CD14-positive monocyte (primary cell): ENCODE measurements around the gene PLXND1. TPM values are rescaled to one million over a fixed set of nuclear protein-coding genes. Genes with fewer than 3 reads are reported as not detected.

Source experiments
- DNase-seq, 3 donors: peaks; one replicate each; pipeline ENCODE4 v3.0.0-alpha.2; 2011 to 2022
- H2AFZ ChIP-seq: 2 replicates; pipeline ENCODE4 v1.6.0; 2012; ENCODE audit warnings: mild to moderate bottlenecking, low read depth, low read length, inconsistent platforms; ENCODE audit not compliant: insufficient read depth, poor library complexity, severe bottlenecking
- H3K27ac ChIP-seq, 2 donors: 1 replicate in 1 of 2; 2 replicates in 1 of 2; pipeline ENCODE4 v1.5.1; 2012 to 2013; ENCODE audit warnings: low read length in 2 of 2, control low read depth in 1 of 2, inconsistent platforms in 1 of 2, low read depth in 1 of 2, mild to moderate bottlenecking in 1 of 2
- H3K27me3 ChIP-seq, 2 donors: one replicate each; pipeline versions ENCODE4 v1.6.0 to v1.6.1; 2011 to 2013; ENCODE audit warnings: low read length in 2 of 2; ENCODE audit not compliant: control insufficient read depth in 2 of 2, insufficient read depth in 2 of 2
- H3K36me3 ChIP-seq, 2 donors: replicated peaks in 1 of 2; 1 replicate in 1 of 2; 2 replicates in 1 of 2; pipeline versions ENCODE4 v1.5.1 to v1.6.1; 2012 to 2013; ENCODE audit warnings: low read length in 2 of 2, control low read depth in 1 of 2, inconsistent platforms in 1 of 2, mild to moderate bottlenecking in 1 of 2; ENCODE audit not compliant: insufficient read depth in 2 of 2, control insufficient read depth in 1 of 2
- H3K4me1 ChIP-seq, 2 donors: 1 replicate in 1 of 2; 2 replicates in 1 of 2; pipeline versions ENCODE4 v1.5.1 to v1.6.1; 2012 to 2013; ENCODE audit warnings: low read length in 2 of 2, control low read depth in 1 of 2, inconsistent platforms in 1 of 2, mild to moderate bottlenecking in 1 of 2, moderate library complexity in 1 of 2; ENCODE audit not compliant: insufficient read depth in 2 of 2, control insufficient read depth in 1 of 2
- H3K4me2 ChIP-seq: replicated peaks from 2 replicates; pipeline ENCODE3; 2012; ENCODE audit warnings: low read length, moderate library complexity, mild to moderate bottlenecking; ENCODE audit not compliant: poor library complexity, severe bottlenecking; ENCODE audit errors: extremely low read depth
- H3K4me3 ChIP-seq, 3 experiments: fragments of 200-600 bp in 1 of 3; sonication (generic) in 1 of 3; replicated peaks in 1 of 3; 1 replicate in 2 of 3; 2 replicates in 1 of 3; pipeline ENCODE4 v1.5.1; 2011 to 2013; ENCODE audit warnings: low read length in 3 of 3, mild to moderate bottlenecking in 3 of 3, control low read depth in 2 of 3, low read depth in 2 of 3, inconsistent platforms in 1 of 3, moderate library complexity in 1 of 3
- H3K79me2 ChIP-seq: 2 replicates; pipeline ENCODE4 v1.6.0; 2012; ENCODE audit warnings: mild to moderate bottlenecking, control low read depth, inconsistent platforms, low read length, moderate library complexity; ENCODE audit not compliant: insufficient read depth
- H3K9ac ChIP-seq: 2 replicates; pipeline ENCODE4 v1.6.0; 2017; ENCODE audit warnings: low read length, mild to moderate bottlenecking; ENCODE audit not compliant: insufficient read depth, poor library complexity, severe bottlenecking
- H3K9me3 ChIP-seq, 2 donors: replicated peaks in 1 of 2; 1 replicate in 1 of 2; 2 replicates in 1 of 2; pipeline versions ENCODE4 v1.5.1 to v1.6.1; 2012 to 2013; ENCODE audit warnings: low read length in 2 of 2, control low read depth in 1 of 2; ENCODE audit not compliant: control insufficient read depth in 1 of 2, insufficient read depth in 1 of 2
- H4K20me1 ChIP-seq: 2 replicates; pipeline ENCODE4 v1.6.0; 2012; ENCODE audit warnings: mild to moderate bottlenecking, low read length, control low read depth, moderate library complexity; ENCODE audit not compliant: insufficient read depth
- H3K27ac Mint-ChIP-seq, 7 donors: one replicate each; pipeline ENCODE4 v1.8.0; 2020; ENCODE audit warnings: mild to moderate bottlenecking in 7 of 7, mixed read lengths in 7 of 7, moderate library complexity in 6 of 7, inconsistent platforms in 2 of 7
- H3K27me3 Mint-ChIP-seq, 3 donors: one replicate each; pipeline ENCODE4 v1.8.0; 2021 to 2022; ENCODE audit warnings: low read depth in 3 of 3, mild to moderate bottlenecking in 3 of 3, mixed read lengths in 3 of 3, moderate library complexity in 3 of 3, inconsistent platforms in 1 of 3
- H3K36me3 Mint-ChIP-seq, 2 donors: one replicate each; pipeline ENCODE4 v1.8.0; 2020; ENCODE audit warnings: mixed read lengths in 2 of 2, inconsistent platforms in 1 of 2, mild to moderate bottlenecking in 1 of 2
- H3K4me1 Mint-ChIP-seq: one replicate; pipeline ENCODE4 v1.8.0; 2020; ENCODE audit warnings: mild to moderate bottlenecking, mixed read lengths
- H3K4me3 Mint-ChIP-seq, 2 donors: one replicate each; pipeline ENCODE4 v1.8.0; 2020; ENCODE audit warnings: mild to moderate bottlenecking in 2 of 2, mixed read lengths in 2 of 2, moderate library complexity in 1 of 2
- H3K9me3 Mint-ChIP-seq, 7 donors: one replicate each; pipeline ENCODE4 v1.8.0; 2020 to 2022; ENCODE audit warnings: mixed read lengths in 7 of 7, mild to moderate bottlenecking in 6 of 7, moderate library complexity in 6 of 7, inconsistent platforms in 2 of 7
- WGBS: methylation state at CpG from one replicate; pipeline ENCODE4 v1.1.5; 2013; ENCODE audit warnings: missing lambda C conversion rate; ENCODE audit not compliant: insufficient coverage; 5-methylcytosine and 5-hydroxymethylcytosine counted together
- intact Hi-C, 2 donors: fragments of 100-400 bp; cut with micrococcal nuclease; formaldehyde crosslinking; loops; one replicate each; pipeline versions ENCODE4 v1.15.0 to v1.15.1; 2023
- polyA plus RNA-seq, 3 donors: library from polyadenylated mRNA; depleted of rRNA in 1 of 3; unstranded in 2 of 3; stranded (reverse) in 1 of 3; fragments of 300-500 nt in 2 of 3; fragments of >200 nt in 1 of 3; fragmentation: Illumina TruSeq in 2 of 3; gene quantifications; 1 replicate in 2 of 3; 2 replicates in 1 of 3; pipeline ENCODE4 v1.2.3, GENCODE V29; 2012 to 2021
- TF ChIP-seq, protein P1 (sequence below): fragments of 200-600 bp; IDR thresholded peaks from one replicate; pipeline ENCODE4 v1.8.0; 2022; ENCODE audit warnings: antibody characterized with exemption, mild to moderate bottlenecking

Gene PLXND1
- polyA plus RNA-seq, 3 donors: 7.1 to 170 (median 9.9) TPM

DNA sequence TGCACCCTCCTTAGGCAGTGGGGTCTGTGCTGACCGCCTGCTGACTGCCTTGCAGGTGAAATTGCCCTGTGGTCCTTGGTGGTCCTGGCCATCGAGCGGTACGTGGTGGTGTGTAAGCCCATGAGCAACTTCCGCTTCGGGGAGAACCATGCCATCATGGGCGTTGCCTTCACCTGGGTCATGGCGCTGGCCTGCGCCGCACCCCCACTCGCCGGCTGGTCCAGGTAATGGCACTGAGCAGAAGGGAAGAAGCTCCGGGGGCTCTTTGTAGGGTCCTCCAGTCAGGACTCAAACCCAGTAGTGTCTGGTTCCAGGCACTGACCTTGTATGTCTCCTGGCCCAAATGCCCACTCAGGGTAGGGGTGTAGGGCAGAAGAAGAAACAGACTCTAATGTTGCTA lies 75.7 kb downstream of the PLXND1 start:
- H3K4me3 Mint-ChIP-seq: no peak overlapping the region
- H3K9me3 Mint-ChIP-seq: no peaks in the 10 kb centered on the region
- Histone ChIP-seq H3K27me3 (no peaks in the 10 kb centered on the region), H3K9ac (no peak overlapping the region), H3K4me1 (peaks cover 18 to 29% of the 10 kb centered on the region in 2 donors), H3K79me2 (no peaks in the 10 kb centered on the region), H4K20me1 (no peaks in the 10 kb centered on the region), H3K9me3 (no peaks in the 10 kb centered on the region), H3K4me3 (no peak overlapping the region), H3K27ac (no peak overlapping the region), H2AFZ (no peak overlapping the region), H3K36me3 (no peaks in the 10 kb centered on the region), H3K4me2 (no peak overlapping the region)
- no peak overlapping the region for H3K27ac Mint-ChIP-seq
- peaks cover 0 to 4% of the 10 kb centered on the region in 2 donors for H3K36me3 Mint-ChIP-seq
- intact Hi-C loops: no loop called here
- H3K27me3 Mint-ChIP-seq: peaks cover 2 to 6% (median 5%) of the 10 kb centered on the region in 3 donors
- WGBS: 97% methylated on average over 13 of the region's 13 CpGs
- no peak for DNase-seq
- H3K4me1 Mint-ChIP-seq: peaks cover 19% of the 10 kb centered on the region
- TF ChIP-seq, protein P1, sequence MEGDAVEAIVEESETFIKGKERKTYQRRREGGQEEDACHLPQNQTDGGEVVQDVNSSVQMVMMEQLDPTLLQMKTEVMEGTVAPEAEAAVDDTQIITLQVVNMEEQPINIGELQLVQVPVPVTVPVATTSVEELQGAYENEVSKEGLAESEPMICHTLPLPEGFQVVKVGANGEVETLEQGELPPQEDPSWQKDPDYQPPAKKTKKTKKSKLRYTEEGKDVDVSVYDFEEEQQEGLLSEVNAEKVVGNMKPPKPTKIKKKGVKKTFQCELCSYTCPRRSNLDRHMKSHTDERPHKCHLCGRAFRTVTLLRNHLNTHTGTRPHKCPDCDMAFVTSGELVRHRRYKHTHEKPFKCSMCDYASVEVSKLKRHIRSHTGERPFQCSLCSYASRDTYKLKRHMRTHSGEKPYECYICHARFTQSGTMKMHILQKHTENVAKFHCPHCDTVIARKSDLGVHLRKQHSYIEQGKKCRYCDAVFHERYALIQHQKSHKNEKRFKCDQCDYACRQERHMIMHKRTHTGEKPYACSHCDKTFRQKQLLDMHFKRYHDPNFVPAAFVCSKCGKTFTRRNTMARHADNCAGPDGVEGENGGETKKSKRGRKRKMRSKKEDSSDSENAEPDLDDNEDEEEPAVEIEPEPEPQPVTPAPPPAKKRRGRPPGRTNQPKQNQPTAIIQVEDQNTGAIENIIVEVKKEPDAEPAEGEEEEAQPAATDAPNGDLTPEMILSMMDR: no peak

DNA sequence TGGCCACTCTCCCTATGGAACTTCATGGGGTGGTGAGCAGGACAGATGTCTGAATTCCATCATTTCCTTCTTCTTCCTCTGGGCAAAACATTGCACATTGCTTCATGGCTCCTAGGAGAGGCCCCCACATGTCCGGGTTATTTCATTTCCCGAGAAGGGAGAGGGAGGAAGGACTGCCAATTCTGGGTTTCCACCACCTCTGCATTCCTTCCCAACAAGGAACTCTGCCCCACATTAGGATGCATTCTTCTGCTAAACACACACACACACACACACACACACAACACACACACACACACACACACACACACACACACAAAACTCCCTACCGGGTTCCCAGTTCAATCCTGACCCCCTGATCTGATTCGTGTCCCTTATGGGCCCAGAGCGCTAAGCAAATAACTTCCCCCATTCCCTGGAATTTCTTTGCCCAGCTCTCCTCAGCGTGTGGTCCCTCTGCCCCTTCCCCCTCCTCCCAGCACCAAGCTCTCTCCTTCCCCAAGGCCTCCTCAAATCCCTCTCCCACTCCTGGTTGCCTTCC lies 76.2 kb downstream of the PLXND1 start:
- intact Hi-C loops: no loop called here
- H3K4me2 ChIP-seq: no peak overlapping the region
- peaks cover 0 to 4% of the 10 kb centered on the region in 2 donors for H3K36me3 Mint-ChIP-seq
- WGBS: 91% methylated on average over 3 of the region's 6 CpGs
- H3K9me3 ChIP-seq: no peaks in the 10 kb centered on the region
- peaks cover 2 to 6% (median 5%) of the 10 kb centered on the region in 3 donors for H3K27me3 Mint-ChIP-seq
- no peaks in the 10 kb centered on the region for H3K27me3 ChIP-seq
- H3K4me1 Mint-ChIP-seq: peaks cover 24% of the 10 kb centered on the region
- no peaks in the 10 kb centered on the region for H3K36me3 ChIP-seq
- H3K79me2 ChIP-seq: no peaks in the 10 kb centered on the region
- H4K20me1 ChIP-seq: no peaks in the 10 kb centered on the region
- no peaks in the 10 kb centered on the region for H3K9me3 Mint-ChIP-seq
- H2AFZ ChIP-seq: no peak overlapping the region
- no peak overlapping the region for H3K4me3 ChIP-seq
- no peak overlapping the region for H3K4me3 Mint-ChIP-seq
- H3K9ac ChIP-seq: no peak overlapping the region
- peak overlapping the region in 1 of 7 donors; percentile 13 for H3K27ac Mint-ChIP-seq
- H3K4me1 ChIP-seq: peaks cover 23 to 34% of the 10 kb centered on the region in 2 donors
- DNase-seq: no peak
- H3K27ac ChIP-seq: no peak overlapping the region
- TF ChIP-seq, protein P1: no peak
